Mucosa of stomach (tissue), 1 donor: Measurements from ENCODE around the gene MDC1.
"Not testable (repeated sequence)": the region's sequence is repeated elsewhere in the genome, so short reads cannot be mapped to it uniquely, and the experiment has no call there.

Experiments
- H3K27me3 ChIP-seq: one replicate; pipeline ENCODE4 v1.7.0; 2013; ENCODE audit warnings: mild to moderate bottlenecking, low read length; ENCODE audit not compliant: control insufficient read depth, insufficient read depth
- H3K36me3 ChIP-seq: one replicate; pipeline ENCODE4 v1.7.0; 2013; ENCODE audit warnings: low read length; ENCODE audit not compliant: control insufficient read depth, insufficient read depth
- H3K4me1 ChIP-seq: one replicate; pipeline ENCODE4 v1.7.0; 2013; ENCODE audit warnings: mild to moderate bottlenecking, low read length; ENCODE audit not compliant: control insufficient read depth, insufficient read depth
- H3K4me3 ChIP-seq: one replicate; pipeline ENCODE4 v1.7.0; 2013; ENCODE audit warnings: low read length
- H3K9ac ChIP-seq: one replicate; pipeline ENCODE4 v1.7.0; 2013; ENCODE audit warnings: mild to moderate bottlenecking, low read length, moderate library complexity
- H3K9me3 ChIP-seq: one replicate; pipeline ENCODE4 v1.7.0; 2013; ENCODE audit warnings: mild to moderate bottlenecking, low read length, moderate library complexity; ENCODE audit not compliant: control insufficient read depth
- donor health status: Pancreatic carcinoma.

The MDC1 gene

DNA sequence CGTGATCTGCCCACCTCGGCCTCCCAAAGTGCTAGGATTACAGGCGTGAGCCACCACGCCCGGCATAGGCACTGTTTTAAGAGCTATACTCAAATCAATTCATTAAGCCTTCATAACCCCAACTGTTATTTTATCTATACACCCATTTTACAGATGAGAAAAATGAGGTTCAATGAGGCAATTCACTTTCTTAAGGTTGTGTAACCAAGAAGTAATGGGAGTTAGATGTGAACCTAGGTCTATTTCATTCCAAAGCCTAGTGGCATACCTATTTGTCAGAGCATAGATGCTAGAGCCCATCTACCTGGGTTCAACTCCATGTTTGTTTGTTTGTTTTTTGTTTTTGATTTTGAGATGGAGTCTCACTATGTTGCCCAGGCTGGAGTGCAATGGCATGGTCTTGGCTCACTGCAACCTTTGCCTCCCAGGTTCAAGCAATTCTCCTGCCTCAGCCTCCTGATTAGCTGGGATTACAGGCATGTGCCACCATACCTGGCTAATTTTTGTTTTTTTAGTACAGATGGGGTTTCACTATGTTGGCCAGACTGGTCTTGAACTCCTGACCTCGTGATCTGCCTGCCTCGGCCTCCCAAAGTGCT lies 39.4 kb upstream of the MDC1 start:
- not testable (repeated sequence) for H3K9ac ChIP-seq
- H3K4me1 ChIP-seq, result peaks cover 18% of the 10 kb centered on the region

DNA sequence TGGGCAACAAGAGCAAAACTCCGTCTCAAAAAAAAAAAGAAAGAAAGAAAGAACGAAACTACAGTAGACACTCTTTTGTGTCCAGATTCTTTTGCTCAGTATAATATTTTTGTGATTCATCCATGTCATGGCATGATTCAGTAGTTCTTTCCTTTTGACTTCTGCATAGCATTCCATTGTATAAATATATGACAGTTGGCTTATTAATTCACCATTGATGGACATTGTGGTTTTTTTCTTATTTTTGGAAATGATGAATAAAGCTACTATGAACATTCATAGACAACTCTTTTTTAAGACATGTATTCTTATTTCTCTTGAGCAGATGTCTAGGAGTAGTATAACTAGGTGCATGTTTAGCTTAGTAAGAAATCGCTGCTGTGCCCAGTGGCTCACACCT lies 37.5 kb upstream of the MDC1 start:
- Histone ChIP-seq H3K27me3 (no peaks in the 10 kb centered on the region), H3K4me1 (peaks cover 32% of the 10 kb centered on the region), H3K9me3 (no peaks in the 10 kb centered on the region), H3K4me3 (no peak overlapping the region), H3K9ac (no peak overlapping the region), H3K36me3 (no peaks in the 10 kb centered on the region)

More for the DNA sequence above, 39.4 kb upstream of the MDC1 start:
- H3K27me3 ChIP-seq, H3K36me3 ChIP-seq, H3K4me3 ChIP-seq, H3K9me3 ChIP-seq: not testable (repeated sequence)

DNA sequence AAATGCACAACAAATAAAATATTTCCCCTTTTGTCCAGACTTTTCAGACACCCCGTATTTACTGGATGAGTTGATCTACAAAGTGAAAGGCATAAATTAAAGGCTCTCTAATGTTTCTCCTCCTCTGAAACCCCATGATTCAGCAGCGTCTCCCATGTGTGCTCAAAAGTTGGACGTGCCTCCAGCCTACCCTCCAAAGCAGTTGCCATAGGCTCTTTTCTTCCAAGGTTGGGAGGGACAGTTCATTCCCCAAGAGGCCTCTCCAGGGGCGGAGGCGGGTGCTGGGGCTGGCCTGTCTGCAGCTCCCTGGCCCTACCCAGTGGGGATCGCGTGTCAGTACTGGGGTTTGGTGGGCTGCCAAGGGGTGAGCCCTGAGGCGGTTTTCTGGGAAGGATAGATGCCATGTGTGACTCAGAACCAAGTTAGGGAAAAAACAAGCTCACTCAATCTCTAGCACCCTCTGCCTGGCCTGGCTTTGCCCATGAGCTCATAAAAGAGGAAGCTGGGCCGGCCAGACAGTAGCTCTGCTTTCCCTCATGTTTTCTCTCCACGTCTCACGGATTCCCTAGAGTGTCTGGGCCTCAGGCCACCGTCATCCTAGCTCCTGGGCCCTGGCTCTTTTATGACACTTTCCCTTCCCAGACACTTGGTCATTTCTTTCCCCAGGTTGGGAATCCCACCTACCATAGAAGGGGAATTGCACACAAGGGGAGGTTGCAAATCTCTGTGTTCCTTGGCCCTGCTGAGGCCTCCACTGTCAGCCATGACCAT lies 35.3 kb upstream of the MDC1 start:
- no peak overlapping the region for H3K4me3 ChIP-seq
- peak overlapping the region; percentile 57 for H3K9ac ChIP-seq
- peaks cover 55% of the 10 kb centered on the region for H3K4me1 ChIP-seq

GRCh38 chr6:30750379-30750668 lies 33.2 kb upstream of the MDC1 start:
- H3K36me3 ChIP-seq, result no peaks in the 10 kb centered on the region
- H3K9ac ChIP-seq, result peak overlapping the region; percentile 63
- peaks cover 64% of the 10 kb centered on the region for H3K4me1 ChIP-seq
- H3K27me3 ChIP-seq, result no peaks in the 10 kb centered on the region
- H3K9me3 ChIP-seq, result no peaks in the 10 kb centered on the region
- no peak overlapping the region for H3K4me3 ChIP-seq

More for the DNA sequence above, 35.3 kb upstream of the MDC1 start:
- Histone ChIP-seq H3K27me3 (no peaks in the 10 kb centered on the region), H3K36me3 (no peaks in the 10 kb centered on the region), H3K9me3 (no peaks in the 10 kb centered on the region)

GRCh38 chr6:30749554-30750378 lies 32.7 kb upstream of the MDC1 start:
- Histone ChIP-seq H3K4me3 (no peak overlapping the region), H3K27me3 (no peaks in the 10 kb centered on the region), H3K9ac (peak overlapping the region; percentile 63), H3K4me1 (peaks cover 70% of the 10 kb centered on the region), H3K36me3 (no peaks in the 10 kb centered on the region), H3K9me3 (no peaks in the 10 kb centered on the region)

DNA sequence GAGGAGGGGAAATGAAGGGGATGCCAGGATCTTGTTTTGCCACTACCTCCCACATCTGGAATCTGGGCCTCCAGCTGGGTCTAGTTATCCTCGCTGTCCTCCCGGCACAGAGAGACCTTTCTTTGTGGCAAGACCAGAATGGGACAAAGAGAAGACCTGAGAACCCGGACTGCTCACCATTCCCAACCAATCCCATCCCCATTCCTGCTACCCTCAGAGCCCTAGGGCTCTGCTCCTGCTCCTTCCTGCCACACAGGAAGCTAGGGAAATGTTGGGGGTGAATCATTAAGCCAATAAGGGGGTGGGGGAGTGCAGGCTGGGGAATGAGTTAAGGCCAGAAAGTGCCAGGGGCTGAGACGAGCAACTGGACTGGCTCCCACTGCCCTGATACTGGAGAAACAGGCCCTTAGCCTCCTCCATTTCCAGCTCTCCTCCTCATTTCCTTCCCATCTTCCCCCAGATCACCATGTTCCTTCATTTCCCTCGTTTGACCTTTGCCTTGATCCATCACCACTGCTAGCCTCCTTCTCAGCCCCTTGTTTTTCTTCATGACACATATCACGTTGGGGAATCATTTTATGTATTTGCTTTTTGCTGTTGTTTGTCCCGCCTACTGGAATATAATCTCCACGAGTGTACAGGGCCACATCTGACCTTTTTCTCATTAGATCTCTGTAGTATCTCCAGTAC lies 31.9 kb upstream of the MDC1 start:
- Histone ChIP-seq H3K4me3 (peak overlapping the region; percentile 18), H3K4me1 (peaks cover 75% of the 10 kb centered on the region), H3K27me3 (no peaks in the 10 kb centered on the region), H3K9ac (peak overlapping the region; percentile 63), H3K9me3 (no peaks in the 10 kb centered on the region), H3K36me3 (no peaks in the 10 kb centered on the region)

- Histone ChIP-seq H3K27me3 (no peaks in the 10 kb centered on the region), H3K9me3 (no peaks in the 10 kb centered on the region), H3K4me3 (peak overlapping the region; percentile 18), H3K9ac (peak overlapping the region; percentile 1), H3K36me3 (no peaks in the 10 kb centered on the region), H3K4me1 (peaks cover 74% of the 10 kb centered on the region)
These were observed 31.1 kb upstream of the MDC1 start for GRCh38 chr6:30747902-30748769.

DNA sequence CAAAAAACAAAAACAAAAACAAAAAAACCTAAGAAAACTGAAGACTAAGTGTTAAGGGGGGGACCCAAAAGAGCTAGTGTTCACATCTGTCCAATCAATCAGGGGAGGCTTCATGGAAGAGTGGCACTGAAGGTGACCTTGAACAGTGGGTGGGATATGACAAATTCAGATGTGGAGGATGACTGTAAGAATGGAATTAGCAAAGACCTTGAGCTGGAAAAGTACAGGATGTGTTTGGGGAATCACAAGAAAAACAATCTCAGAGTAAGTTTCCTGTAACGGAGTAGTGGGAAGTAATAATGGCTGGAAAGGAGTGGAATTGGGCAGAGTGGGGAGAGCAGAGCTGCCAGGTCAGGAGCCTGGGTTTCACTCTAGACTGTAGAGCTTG lies 30.2 kb upstream of the MDC1 start:
- H3K9me3 ChIP-seq, result no peaks in the 10 kb centered on the region
- H3K4me3 ChIP-seq, result no peak overlapping the region
- H3K36me3 ChIP-seq, result no peaks in the 10 kb centered on the region
- peaks cover 65% of the 10 kb centered on the region for H3K4me1 ChIP-seq
- no peak overlapping the region for H3K9ac ChIP-seq
- no peaks in the 10 kb centered on the region for H3K27me3 ChIP-seq

DNA sequence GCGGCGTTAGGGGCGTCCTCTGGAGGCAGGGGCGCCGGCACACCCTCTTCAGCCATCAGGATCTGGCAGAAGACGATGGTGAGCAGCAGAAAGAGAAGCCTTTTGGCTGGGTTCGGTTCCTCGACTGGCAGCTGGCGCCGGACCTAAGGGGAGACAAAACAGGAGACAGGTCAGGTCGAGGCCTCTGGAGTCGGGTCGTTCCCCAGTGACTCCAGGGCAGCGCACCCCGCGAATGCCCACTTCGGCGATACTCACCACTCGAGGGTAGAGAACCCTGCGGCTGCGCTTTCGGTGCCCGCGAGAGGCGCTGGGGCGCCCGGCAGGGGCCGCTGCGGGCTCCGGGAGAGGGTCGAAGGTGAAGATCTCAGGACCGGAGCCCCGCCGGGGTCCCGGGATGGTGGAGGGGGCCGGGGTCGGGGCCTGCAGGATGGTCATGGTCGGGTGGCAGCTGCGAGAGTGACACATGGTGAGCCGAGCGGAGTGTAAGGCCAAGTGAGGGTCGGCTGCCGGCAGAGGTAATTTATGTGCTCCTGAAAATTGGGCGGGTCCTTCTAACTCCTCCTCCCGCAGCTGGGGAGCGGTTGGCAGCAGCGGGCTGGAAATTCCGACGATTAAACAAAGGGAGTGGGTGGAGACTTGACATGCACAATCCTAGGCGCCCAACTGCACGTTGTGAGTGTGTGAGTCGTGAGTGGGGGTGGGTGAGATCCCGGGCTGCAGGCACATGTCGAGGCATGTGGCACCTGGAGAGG lies 27.1 kb upstream of the MDC1 start, which contains the start of gene IER3:
Gene IER3 (minus strand): TSS at position 494 of the 752 bp plus-strand sequence. CDS start 29 bp downstream, at position 465.
- no peaks in the 10 kb centered on the region for H3K27me3 ChIP-seq
- no peaks in the 10 kb centered on the region for H3K36me3 ChIP-seq
- no peaks in the 10 kb centered on the region for H3K9me3 ChIP-seq
- H3K4me1 ChIP-seq, result peaks cover 52% of the 10 kb centered on the region
- peak within 1 kb of the TSS; percentile 98 for H3K9ac ChIP-seq
- peak within 1 kb of the TSS; percentile 71 for H3K4me3 ChIP-seq

DNA sequence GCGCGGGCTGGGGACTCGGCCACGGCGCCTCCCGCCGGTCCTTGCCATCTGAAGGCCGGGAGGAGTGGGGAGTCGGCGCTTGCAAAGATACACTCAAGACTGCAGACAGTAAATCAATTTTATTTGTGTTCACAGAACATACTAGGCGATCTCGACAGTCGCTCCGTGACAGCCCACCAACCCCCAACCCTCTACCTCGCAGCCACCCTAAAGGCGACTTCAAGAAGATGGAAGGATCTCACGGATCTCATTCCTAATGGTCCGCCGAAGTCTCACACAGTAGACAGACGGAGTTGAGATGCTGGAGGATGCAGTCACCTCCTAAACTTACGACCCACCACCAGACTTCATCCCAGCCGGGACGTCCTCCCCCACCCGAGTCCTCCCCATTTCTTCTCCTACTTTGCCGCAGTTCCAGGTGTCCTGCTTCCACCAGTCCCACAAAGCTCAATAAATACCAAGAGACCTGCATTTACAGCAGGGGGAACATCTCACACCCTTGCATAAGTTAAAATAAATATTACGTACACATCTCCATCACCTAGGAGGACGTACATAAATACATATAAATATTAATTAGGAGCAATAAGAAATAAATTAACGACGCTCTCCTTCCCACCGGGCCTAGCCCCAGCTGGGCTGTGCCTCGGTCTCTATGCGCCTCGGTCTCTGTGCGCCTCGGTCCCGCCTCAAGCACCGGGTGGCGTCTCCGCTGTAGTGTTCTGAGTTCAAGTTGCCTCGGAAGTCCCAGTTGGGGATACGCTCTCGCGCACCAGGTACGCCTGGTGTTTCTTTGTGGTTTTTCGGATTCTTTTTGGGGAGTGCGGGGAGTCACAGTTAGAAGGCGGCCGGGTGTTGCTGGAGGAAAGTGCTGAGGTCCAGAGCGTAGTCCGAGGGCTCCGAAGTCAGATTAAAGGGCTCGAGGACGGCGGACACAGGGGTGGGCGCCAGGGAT lies 26.3 kb upstream of the MDC1 start:
- H3K9me3 ChIP-seq, result no peaks in the 10 kb centered on the region
- H3K4me3 ChIP-seq, result peak overlapping the region; percentile 71
- H3K4me1 ChIP-seq, result peaks cover 44% of the 10 kb centered on the region
- H3K9ac ChIP-seq, result peak overlapping the region; percentile 98
- H3K27me3 ChIP-seq, result no peaks in the 10 kb centered on the region
- peaks cover 6% of the 10 kb centered on the region for H3K36me3 ChIP-seq
